GM21717 (cell line): ENCODE results near the gene WDR47.
"Not testable (repeated sequence)": the region's sequence is repeated elsewhere in the genome, so short reads cannot be mapped to it uniquely, and the experiment has no call there.

Experiments
- ATAC-seq: cut with Tn5 transposase; IDR thresholded peaks from one replicate; pipeline ENCODE4 v1.9.1; 2021; ENCODE audit warnings: mild to moderate bottlenecking, moderate library complexity; ENCODE audit not compliant: unreplicated experiment

WDR47 gene

DNA sequence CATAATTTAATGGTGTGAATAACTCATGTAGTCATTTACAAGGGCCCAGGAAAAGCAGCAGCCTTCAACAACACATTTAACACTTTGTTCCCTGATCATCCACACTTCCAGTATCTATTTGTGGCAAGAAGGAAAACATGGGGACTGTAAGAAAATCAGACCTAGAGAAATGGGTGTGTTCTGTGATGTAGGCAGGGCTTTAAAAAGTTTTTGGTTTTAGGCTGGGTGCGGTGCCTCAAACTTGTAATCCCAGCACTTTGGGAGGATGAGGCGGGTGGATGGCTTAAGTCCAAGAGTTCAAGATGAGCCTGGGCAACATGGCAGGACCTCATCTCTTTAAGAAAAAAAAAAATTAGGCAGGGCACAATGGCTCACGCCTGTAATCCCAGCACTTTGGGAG is 14.2 kb upstream of the WDR47 start:
- ATAC-seq = no peak

DNA sequence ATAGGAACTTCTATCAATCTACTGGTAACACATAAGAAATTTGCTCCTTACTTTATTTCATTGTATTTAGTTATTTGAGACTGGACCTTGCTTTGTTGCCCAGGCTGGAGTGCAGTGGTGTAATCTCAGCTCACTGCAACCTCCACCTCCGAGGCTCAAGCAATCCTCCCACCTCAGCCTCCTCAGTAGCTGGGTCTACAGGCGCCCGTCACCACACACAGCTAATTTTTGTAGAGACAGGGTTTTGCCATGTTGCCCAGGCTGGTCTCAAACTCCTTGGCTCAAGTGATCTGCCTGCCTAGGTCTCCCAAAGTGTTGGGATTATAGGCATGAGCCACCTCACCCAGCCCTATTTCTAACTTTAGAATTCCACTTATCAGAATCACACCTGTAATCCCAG is 10.2 kb upstream of the WDR47 start:
- not testable (repeated sequence) for ATAC-seq

DNA sequence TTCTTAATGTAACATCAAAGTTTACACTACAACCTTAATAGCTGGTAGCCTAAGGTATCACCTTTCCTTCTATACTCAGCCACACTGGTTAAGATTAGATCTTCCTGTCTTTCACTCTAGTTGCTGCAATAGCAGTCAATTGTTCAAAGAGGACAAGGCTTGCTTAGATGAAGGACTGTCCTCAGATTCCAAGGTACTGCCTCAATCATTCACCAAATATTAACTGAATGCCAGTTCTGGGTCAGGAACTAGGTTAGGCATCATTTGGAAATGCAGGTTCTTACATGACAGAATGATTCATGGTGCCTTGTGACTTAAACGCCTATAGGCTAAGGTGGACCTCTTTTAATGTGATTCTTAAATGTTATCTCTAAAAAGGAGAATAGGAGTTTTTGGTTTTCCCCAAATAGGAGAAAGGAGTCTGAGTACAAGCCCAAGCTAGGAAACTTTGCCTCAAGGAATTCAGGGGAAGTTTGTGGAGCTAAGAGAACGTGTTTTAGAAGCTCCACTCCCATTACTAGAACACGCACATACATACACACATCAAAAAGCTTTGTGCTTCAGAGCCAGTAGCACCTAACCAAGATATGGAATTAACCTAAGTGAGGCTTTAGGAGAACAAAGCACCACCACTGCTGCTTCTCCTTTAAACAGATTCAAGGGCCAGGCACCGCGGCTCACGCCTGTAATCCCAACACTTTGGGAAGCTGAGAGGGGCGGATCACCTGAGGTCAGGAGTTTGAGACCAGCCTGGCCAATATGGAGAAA is 8.5 kb upstream of the WDR47 start:
- no peak for ATAC-seq

DNA sequence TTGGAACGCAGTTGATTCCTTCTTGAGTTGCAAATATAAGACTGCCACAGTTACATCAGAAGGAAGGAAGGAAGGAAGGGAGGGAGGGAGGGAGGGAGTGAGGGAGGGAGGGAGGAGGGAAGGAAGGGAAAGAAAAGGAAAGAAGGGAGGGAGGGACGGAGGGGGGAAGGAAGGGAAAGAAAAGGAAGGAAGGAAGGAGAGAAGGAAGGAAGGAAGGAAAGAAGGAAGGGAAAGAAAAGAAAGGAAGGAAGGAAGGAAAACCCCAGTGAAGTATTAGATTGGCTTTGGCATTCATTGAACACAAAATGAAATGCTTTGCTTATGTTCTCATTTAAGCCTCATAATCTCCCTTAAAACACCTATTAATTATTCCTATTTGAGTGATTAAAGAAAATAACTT is 6.4 kb upstream of the WDR47 start:
- ATAC-seq = no peak

DNA sequence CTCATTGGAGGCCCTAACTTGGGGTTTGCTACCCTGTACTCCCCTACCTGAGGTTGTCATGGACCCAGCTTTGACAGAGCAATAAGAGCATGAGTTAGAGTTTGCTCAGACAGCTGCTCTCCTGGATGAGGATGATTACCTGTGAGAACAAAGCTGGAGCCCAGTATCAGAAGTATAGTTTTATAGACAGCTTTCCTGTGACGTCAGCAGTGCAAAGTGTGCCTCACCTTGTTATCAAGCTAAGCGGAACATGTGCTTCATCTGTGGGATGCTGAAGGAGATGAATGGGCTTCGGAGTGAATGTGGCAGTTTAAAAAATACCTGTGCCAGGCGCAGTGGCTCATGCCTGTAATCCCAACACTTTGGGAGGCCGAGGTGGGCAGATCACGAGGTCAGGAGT is 5.4 kb upstream of the WDR47 start:
- no peak for ATAC-seq

DNA sequence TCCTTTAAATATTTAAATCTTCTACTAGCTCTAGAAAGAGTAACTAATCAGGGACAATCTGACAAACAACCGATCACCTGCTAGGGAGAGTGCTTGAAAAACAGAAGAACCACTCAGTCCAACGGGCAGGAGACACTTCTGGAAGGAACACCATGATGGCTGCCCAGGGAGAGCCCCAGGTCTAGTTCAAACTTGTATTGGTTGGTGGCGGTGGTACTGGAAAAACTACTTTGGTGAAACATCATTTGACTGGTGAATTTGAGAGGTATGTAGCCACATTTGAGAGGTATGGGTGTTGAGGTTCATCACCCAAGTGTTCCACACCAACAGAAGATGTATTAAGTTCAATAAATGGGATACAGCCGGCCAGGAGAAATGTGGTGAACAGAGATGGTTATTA is 4.8 kb upstream of the WDR47 start:
- ATAC-seq = no peak

DNA sequence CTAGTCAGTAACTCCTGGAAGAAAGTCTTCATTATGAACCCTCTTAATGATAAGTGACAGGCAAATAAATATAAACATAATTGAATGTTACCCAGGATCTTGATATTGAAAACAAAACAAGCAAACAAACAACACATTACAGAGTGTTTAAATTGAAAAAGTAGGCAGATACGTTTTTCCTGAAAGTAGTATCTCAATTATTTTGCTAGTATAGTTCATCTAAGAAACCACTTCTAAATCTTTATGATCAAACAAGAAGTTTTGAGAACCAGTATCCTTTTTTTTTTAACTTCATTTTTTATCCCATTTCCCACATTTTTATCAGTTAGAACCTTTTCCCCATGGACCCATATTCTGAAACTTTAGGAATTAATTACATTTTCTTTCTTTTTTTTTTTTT is 3.7 kb upstream of the WDR47 start:
- ATAC-seq = no peak

DNA sequence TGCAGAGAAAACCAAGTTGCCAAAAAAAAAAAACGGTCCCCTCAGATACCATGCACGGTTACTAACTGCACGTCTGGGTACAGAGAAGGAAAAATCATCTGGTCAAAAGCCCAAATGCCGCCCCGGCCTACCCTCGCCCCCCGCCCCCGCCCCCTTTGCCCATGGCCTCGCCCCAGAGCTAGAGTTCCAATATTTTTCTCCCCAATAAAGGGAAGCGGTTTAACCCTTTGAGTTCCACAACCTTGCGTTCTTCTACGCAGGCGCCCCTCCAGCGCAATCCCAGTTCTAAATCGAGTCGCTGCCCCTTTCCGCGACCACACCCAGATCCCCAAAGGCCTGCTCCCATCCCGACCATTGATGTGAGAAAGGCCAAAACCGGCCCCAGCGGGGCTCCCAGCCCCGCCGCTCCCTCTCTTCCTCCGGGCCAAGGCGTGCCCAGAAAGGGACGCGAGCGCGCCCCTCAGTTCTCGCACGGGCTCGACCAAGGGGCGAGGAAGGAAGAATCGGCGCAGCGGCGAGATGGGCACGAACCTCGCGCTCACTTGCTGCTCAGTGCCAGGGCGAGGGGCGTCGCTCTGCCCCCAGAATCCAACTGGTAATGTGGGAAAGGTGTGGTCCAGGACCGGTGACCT is 797 bp downstream of the WDR47 start:
- peak; percentile 30 for ATAC-seq

DNA sequence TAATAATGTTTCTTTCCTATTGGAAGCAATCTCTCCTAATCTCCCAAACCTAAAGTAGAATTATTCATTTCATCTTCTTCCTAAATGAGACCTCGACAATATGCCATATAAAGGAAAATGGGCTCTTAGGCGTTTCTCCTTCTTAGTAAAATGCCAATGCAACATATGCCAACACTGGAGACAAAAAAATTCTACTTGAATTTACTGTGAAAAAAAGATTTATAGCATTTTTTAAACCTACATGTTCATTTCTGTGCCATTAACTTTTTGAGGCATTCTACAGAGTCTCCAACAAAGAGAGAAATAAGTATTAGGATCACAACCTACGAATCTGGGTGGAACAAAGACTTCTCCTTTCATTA is 1.3 kb downstream of the WDR47 start:
- no peak for ATAC-seq

DNA sequence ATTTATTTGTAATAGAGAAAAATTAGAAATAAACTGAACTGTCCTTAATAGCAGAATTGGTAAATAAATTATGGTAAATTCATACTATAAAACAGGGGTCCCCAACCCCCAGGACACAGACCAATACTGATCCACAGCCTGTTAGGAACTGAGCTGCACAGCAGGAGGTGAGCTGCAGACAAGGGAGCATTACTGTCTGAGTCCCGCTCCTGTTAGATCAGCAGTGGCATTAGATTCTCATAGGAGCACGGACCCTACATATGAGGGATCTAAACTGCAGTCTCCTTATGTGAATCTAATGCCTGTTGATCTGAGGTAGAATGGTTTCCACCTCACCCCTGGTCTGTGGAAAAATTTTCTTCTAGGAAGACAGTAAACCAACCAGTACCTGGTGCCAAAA is 7.5 kb downstream of the WDR47 start:
- ATAC-seq = no peak

DNA sequence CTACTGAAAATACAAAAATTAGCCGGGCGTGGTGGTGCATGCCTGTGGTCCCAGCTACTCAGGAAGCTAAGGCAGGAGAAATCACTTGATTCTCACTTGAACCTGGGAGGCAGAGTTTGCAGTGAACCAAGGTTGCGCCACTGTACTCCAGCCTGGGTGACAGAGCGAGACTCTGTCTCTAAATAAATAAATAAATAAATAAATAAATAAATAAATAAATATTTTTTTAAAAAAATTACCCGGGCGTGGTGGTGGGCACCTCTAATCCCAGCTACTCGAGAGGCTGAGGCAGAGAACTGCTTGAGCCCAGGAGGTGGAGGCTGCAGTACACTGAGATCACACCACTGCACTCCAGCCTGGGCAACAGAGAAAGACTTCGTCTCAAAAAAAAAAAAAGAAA is 12.4 kb downstream of the WDR47 start:
- not testable (repeated sequence) for ATAC-seq

DNA sequence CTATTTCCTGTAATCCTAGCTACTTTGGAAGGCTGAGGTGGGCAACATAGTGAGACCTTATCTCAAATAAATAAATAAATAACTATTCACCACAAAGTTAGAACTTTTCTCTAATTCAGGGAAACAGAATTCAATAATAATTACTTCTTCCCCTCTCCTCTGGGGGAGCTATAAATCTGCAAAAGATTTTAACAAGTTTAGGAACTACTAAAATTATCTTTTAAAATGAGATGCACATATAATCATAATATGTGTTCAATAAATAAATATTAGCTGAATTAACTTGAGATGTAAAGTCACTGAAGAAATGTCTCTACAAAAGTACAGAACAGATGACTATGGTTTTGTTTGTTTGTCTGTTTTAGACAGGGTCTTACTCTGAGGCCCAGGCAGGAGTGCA is 14.1 kb downstream of the WDR47 start:
- no peak for ATAC-seq

DNA sequence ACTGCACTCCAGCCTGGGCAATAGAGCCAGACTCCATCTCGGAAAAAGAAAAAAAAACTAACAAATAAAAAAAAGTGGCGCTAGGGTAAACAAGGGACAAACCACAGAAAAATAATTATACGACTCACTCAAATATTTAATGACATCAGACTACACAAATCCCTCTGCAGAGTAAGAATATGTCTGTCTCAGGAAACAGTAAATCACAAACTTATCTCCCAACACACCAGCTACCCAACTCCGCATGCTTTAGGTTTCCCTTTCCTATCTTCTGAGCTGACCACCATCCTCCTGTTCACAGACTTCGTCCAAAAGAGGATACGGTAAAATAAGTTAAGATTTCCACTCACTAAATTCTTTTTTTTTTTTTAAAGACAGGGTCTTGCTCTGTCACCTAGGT is 16.2 kb downstream of the WDR47 start:
- no peak for ATAC-seq

DNA sequence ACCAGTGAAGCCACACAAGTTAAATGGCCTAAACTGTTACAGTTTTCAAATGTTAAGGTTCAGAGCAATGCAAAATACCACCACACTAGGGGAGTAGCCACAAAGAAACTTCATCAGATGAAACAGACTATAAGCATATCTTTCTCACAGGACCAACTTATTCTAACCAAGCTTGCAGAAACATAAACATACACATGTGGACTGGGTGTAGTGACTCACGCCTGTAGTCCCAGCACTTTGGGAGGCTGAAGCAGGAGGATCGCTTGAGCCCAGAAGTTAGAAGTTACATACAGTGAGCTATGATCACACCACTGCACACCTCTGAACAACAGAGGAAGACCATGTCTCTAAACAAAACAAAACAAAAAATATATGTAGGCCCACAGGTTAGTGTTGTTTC is 17.3 kb downstream of the WDR47 start:
- ATAC-seq = no peak

DNA sequence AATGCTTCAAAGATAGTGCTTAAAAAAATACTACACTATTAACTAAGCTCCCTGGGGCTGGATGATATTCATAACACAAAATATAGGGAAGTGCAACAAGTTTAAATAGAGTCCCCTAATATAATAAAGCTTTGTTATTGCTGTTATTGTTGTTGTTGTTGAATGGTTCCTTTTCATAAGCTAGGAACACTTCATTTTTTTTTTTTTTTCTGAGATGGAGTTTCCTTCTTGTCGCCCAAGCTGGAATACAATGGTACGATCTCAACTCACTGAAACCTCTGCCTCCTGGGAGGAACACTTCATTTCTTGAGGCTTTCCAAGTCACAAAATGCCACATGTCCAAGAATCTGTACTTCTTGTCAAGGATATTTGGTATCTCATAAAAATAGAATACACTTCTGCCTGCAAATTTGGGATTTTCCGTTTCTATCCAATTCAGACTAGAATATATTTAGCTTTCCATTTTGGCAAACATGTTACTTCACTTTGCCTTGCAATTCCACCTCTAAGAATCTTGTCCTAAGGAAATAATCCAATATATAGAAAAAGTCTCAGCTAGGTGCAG is 21.1 kb downstream of the WDR47 start:
- no peak for ATAC-seq

DNA sequence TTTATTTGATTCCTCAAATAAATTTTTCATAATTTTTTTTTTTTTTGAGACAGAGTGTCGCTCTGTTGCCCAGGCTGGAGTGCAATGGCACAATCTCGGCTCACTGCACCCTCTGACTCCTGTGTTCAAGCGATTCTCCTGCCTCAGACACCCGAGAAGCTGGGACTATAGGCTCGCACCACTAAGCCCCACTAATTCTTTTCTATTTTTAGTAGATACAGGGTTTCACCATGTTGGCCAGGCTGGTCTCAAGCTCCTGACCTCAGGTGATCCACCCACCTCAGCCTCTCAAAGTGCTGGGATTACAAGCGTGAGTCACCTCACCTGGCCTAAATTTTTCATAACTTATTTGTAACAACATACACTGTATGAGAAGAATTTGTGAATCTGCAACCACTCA is 24.2 kb downstream of the WDR47 start:
- ATAC-seq = not testable (repeated sequence)

DNA sequence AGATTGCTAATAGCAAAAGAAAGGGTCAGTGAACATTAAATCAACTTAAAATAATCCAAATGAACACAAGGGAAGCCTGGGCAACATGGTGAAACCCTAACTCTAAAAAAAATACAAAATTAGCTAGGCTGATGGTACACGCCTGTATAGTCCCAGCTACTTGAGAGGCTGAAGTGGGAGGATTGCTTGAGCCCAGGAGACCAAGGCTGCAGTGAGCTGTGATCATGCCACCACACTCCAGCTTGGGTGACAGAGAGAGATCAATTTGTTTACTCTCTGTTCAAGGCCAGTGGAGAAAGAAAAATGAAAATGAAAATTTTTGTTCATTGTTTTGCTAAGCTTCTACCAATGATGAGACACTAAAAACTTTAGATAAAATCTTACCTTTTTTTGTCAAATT is 24.8 kb downstream of the WDR47 start:
- ATAC-seq = no peak

DNA sequence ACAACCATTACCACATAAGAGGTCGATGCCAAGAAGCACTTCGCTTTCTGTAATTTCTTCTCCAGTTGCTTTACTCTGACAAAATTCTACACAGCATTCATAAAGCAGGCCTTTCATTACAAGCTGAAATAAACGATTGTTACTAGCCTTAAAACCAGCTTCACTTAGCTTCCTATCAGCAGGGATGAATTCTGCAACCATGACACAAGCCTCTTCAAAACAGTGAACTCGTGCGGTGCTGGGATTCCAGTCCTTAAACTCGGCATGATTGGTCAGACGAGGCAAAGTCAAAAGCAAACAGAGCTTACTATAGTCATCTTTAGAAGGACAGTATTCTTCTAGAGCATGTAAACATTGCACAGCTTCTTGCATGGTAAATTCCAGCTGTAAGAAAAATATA is 30.6 kb downstream of the WDR47 start:
- no peak for ATAC-seq

DNA sequence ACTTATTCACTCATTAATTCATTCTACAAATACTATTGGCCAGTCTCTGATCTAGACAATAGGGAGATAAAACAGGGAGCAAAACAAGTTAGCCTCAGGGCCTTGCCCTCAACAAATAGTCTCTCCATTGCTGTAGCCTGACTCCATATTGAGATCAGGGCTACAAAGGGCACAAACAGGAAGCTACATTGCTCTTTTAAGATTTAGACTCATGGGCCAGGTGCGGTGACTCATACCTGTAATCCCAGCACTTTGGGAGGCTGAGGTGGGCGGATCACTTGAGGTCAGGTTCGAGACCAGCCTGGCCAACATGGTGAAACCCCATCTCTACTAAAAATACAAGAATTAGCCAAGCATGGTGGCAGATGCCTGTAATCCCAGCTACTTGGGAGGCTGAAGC is 45.3 kb downstream of the WDR47 start:
- ATAC-seq = not testable (repeated sequence)

DNA sequence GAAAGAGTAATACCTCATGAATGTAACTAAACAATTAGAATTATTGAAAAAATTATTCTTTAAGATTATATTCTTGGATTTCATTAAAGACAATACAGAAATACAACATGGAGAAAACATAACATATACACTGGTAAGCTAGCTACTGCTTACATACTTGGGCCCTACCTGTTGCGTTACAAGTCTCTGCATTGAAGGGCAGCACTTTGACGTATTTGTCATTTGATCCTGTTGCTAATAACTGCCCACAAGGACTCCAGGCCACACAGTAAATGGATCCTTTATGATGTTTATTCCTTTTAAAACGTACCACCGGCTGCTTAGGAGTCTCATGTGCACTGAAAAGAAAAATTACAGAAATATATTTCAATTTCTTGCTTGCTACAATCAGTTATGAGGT is 58.8 kb downstream of the WDR47 start:
- no peak for ATAC-seq

DNA sequence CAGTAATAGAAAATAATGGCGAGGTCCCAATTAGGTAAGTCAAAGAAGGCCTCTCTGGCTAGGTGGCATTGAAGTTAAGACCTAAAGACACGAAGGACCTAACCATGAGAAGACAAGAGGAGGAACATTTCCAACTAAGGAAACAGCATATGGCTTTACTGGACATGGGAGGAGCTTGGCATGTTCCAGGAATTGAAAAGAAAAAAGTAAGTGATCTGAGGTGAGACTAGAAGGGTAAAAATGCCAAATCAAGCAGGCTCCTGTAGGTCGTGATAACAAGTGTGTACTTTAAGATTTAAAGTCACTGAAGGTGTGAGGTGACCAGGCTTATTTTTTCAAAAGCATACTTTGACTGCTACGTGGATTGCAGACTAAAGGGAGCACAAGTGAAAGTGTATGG is 65.2 kb downstream of the WDR47 start:
- ATAC-seq = no peak

DNA sequence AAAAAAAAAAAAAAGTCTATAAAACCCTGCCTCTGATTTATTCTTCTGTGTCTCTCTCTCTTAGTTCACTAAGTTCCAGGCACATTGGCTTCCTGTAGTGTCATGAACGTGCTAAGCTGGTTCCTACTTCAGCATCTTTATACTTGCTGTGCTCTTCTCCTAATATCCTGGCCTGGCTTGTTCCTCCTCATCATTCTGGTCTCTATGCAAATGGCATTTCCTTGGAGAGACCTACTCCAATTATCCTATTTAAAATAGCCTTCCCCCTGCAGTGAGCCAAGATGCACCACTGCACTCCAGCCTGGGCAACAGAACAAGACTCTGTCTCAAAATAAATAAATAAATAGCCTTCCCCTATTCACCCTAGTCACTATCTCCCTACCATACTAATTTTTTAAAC is 69.0 kb downstream of the WDR47 start:
- no peak for ATAC-seq

DNA sequence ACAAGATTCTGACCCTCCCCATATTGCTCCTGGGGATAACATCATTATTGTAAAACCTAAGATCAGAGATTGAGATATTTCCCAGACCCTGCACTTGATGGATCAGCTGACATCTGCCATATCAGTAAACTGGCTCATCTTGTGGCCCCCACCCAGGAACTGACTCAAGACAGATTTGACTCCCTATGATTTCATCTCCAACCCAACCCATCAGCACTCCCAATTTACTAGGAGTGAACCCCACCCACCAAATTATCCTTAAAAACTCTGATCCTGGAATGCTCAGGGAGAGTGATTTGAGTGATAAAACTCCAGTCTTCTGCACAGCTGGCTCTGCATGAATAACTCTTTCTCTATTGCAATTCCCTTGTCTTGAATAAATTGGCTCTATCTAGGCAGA is 72.6 kb downstream of the WDR47 start:
- ATAC-seq = no peak
